ENCODE results near the gene RPS23. TPM values are rescaled to one million over a fixed set of nuclear protein-coding genes. Genes with fewer than 3 reads are reported as not detected.

Gene RPS23
- total RNA-seq, 2 donors from 2014 or later: 953 to 1,329 TPM

DNA sequence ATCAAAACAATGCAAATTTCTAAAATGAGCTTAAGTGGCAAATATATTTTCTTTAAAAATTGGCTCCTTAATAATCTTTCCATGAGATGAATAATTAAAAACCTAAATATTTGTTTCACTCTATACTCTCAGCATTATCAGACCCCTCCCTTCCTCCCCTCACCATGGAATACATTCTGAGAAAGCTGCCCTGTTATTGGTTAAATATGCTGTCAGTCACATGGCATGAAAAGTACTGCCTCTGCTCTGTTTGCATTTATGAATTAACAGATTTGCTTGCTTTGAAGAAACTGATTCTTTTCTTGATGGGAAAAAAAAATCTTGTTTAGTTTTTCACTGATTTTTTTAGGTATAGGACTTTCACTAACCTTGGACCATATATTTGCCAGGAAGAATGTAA lies 17.0 kb upstream of the RPS23 start:
- Histone ChIP-seq H3K4me1 (no peaks in the 10 kb centered on the region), H3K9me3 (no peaks in the 10 kb centered on the region), H3K36me3 (replicated peaks in 1 of 2; ENCODE audit: insufficient read depth in 1 of 2, low read depth in 2 of 2) (no peaks in the 10 kb centered on the region), H3K27ac (no peak overlapping the region), H3K4me3 (no peak overlapping the region), H3K27me3 (no peaks in the 10 kb centered on the region)
- TF ChIP-seq POLR2A (IDR thresholded peaks at IDR 0.05): no peak
- no peak for TF ChIP-seq CTCF (IDR thresholded peaks at IDR 0.05)
- no peak for ATAC-seq
- intact Hi-C loops (cut with DNase I): no loop called here
- DNase-seq: no peak

GRCh38 chr5:82291420-82291819 lies 13.3 kb upstream of the RPS23 start:
- ATAC-seq: no peak
- Histone ChIP-seq H3K4me1 (no peaks in the 10 kb centered on the region), H3K27ac (no peak overlapping the region), H3K36me3 (replicated peaks in 1 of 2; ENCODE audit: insufficient read depth in 1 of 2, low read depth in 2 of 2) (no peaks in the 10 kb centered on the region), H3K9me3 (no peaks in the 10 kb centered on the region), H3K27me3 (no peaks in the 10 kb centered on the region), H3K4me3 (no peak overlapping the region)
- no peak for TF ChIP-seq CTCF (IDR thresholded peaks at IDR 0.05)
- TF ChIP-seq POLR2A (IDR thresholded peaks at IDR 0.05): no peak
- 64 to 74% methylated on average over 2 of the region's 2 CpGs for WGBS, 2 donors
- intact Hi-C loops (cut with DNase I): no loop called here
- no peak for DNase-seq

GRCh38 chr5:82290908-82291307 lies 12.8 kb upstream of the RPS23 start:
- ATAC-seq (no peak), DNase-seq (no peak)
- 89 to 93% methylated on average over 6 of the region's 6 CpGs for WGBS, 2 donors
- Histone ChIP-seq H3K4me1 (no peaks in the 10 kb centered on the region), H3K9me3 (no peaks in the 10 kb centered on the region), H3K36me3 (replicated peaks in 1 of 2; ENCODE audit: insufficient read depth in 1 of 2, low read depth in 2 of 2) (no peaks in the 10 kb centered on the region), H3K4me3 (no peak overlapping the region), H3K27me3 (no peaks in the 10 kb centered on the region), H3K27ac (no peak overlapping the region)
- TF ChIP-seq CTCF (IDR thresholded peaks at IDR 0.05) (no peak), POLR2A (IDR thresholded peaks at IDR 0.05) (no peak)
- intact Hi-C loops (cut with DNase I): no loop called here

GRCh38 chr5:82290005-82290404 lies 11.9 kb upstream of the RPS23 start:
- no peak for DNase-seq
- Histone ChIP-seq H3K4me3 (no peak overlapping the region), H3K27me3 (no peaks in the 10 kb centered on the region), H3K4me1 (no peaks in the 10 kb centered on the region), H3K9me3 (no peaks in the 10 kb centered on the region), H3K27ac (no peak overlapping the region), H3K36me3 (replicated peaks in 1 of 2; ENCODE audit: insufficient read depth in 1 of 2, low read depth in 2 of 2) (no peaks in the 10 kb centered on the region)
- intact Hi-C loops (cut with DNase I): no loop called here
- TF ChIP-seq POLR2A (IDR thresholded peaks at IDR 0.05) (no peak), CTCF (IDR thresholded peaks at IDR 0.05) (no peak)
- 80 to 90% methylated on average over 2 of the region's 2 CpGs for WGBS, 2 donors
- ATAC-seq: no peak

DNA sequence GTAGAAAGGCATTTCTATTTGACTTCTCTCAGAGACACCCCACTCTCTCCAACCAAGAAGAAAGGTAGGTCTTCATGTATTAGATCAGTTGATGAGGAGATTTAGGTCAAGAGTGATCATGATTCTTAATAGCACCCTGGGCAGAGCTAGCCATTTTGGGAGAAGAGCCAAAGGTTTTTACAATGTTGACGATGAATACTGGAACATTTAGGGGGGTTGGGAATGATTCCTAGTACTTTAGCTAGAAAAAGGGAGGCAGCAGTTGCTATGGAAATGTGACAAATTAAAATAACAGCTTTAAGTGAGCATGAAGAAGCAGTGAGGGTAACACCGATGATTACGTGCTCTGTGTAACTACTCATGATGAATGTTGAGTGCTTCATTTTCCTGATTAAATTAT lies 9.5 kb upstream of the RPS23 start:
- no peak overlapping the region for H3K4me3 ChIP-seq
- intact Hi-C loops (cut with DNase I): no loop called here
- 84 to 93% methylated on average over 3 of the region's 3 CpGs for WGBS, 2 donors
- no peak for TF ChIP-seq CTCF (IDR thresholded peaks at IDR 0.05)
- no peak for TF ChIP-seq POLR2A (IDR thresholded peaks at IDR 0.05)
- no peak overlapping the region for H3K27ac ChIP-seq
- ATAC-seq (no peak), DNase-seq (no peak)
- no peaks in the 10 kb centered on the region for H3K27me3 ChIP-seq
- no peaks in the 10 kb centered on the region for H3K36me3 ChIP-seq (replicated peaks in 1 of 2; ENCODE audit: insufficient read depth in 1 of 2, low read depth in 2 of 2)
- no peaks in the 10 kb centered on the region for H3K4me1 ChIP-seq
- H3K9me3 ChIP-seq: no peaks in the 10 kb centered on the region

All from body of pancreas (tissue), 4 donors.